DOHH2 (cell line): Measurements from ENCODE around the gene SUDS3.

Experiments
- H3F3A ChIP-seq: fragments of 200-600 bp; sonication (generic), shearing (Covaris generic); 2 replicates; pipeline ENCODE4 v1.6.0; 2016; ENCODE audit warnings: antibody characterized with exemption, mild to moderate bottlenecking; ENCODE audit not compliant: control insufficient read depth, insufficient read depth
- H3K27ac ChIP-seq: fragments of 200-600 bp; sonication (generic); 2 replicates; pipeline ENCODE4 v1.5.1; 2014; ENCODE audit warnings: low read depth, mild to moderate bottlenecking, low read length, moderate library complexity
- H3K27me3 ChIP-seq: fragments of 200-600 bp; sonication (generic); 2 replicates; pipeline ENCODE4 v1.6.1; 2014; ENCODE audit warnings: mild to moderate bottlenecking, low read length, mixed read lengths; ENCODE audit not compliant: control insufficient read depth
- H3K36me3 ChIP-seq: fragments of 200-600 bp; sonication (generic); 2 replicates; pipeline ENCODE4 v1.6.1; 2014; ENCODE audit warnings: mild to moderate bottlenecking, low read length, moderate library complexity, mixed read lengths; ENCODE audit not compliant: control insufficient read depth
- H3K4me1 ChIP-seq: fragments of 200-600 bp; sonication (generic); 2 replicates; pipeline ENCODE4 v1.6.1; 2014; ENCODE audit warnings: mild to moderate bottlenecking, low read length, mixed read lengths; ENCODE audit not compliant: control insufficient read depth
- H3K4me2 ChIP-seq: fragments of 200-600 bp; sonication (generic); 2 replicates; pipeline ENCODE4 v1.6.0; 2014; ENCODE audit warnings: mild to moderate bottlenecking, low read length, moderate library complexity
- H3K4me3 ChIP-seq: fragments of 200-600 bp; sonication (generic); 2 replicates; pipeline ENCODE4 v1.5.1; 2014; ENCODE audit warnings: mild to moderate bottlenecking, low read length, mixed read lengths
- H3K79me2 ChIP-seq: fragments of 200-600 bp; sonication (generic); 2 replicates; pipeline ENCODE4 v1.6.1; 2014; ENCODE audit warnings: mild to moderate bottlenecking, low read length, mixed read lengths; ENCODE audit not compliant: control insufficient read depth
- H3K9me2 ChIP-seq: fragments of 200-600 bp; sonication (generic); replicated peaks from 2 replicates; pipeline ENCODE4 v1.6.1; 2014; ENCODE audit warnings: mild to moderate bottlenecking, low read length, mixed read lengths; ENCODE audit not compliant: control insufficient read depth
- H3K9me3 ChIP-seq: fragments of 200-600 bp; sonication (generic); 2 replicates; pipeline ENCODE4 v1.6.1; 2014; ENCODE audit warnings: antibody characterized with exemption, low read length, mixed read lengths; ENCODE audit not compliant: control insufficient read depth, insufficient read depth
- H4K20me1 ChIP-seq: fragments of 200-600 bp; sonication (generic); 2 replicates; pipeline ENCODE4 v1.6.0; 2014; ENCODE audit warnings: low read depth, mild to moderate bottlenecking, antibody characterized with exemption, low read length, moderate library complexity; ENCODE audit not compliant: control insufficient read depth, insufficient read depth
- EZH2phosphoT487 ChIP-seq: fragments of 200-600 bp; sonication (generic); IDR thresholded peaks from 2 replicates; pipeline ENCODE4 v1.6.1; 2017; ENCODE audit warnings: borderline replicate concordance, mild to moderate bottlenecking, antibody characterized with exemption, low read length, moderate library complexity, mixed read lengths
- TF ChIP-seq, protein P1 (sequence below): fragments of 200-600 bp; sonication (generic); IDR thresholded peaks from one replicate; pipeline ENCODE4 v1.5.1; 2014; ENCODE audit warnings: antibody characterized with exemption, mild to moderate bottlenecking, low read depth, low read length; ENCODE audit not compliant: poor library complexity, severe bottlenecking

SUDS3 gene

DNA sequence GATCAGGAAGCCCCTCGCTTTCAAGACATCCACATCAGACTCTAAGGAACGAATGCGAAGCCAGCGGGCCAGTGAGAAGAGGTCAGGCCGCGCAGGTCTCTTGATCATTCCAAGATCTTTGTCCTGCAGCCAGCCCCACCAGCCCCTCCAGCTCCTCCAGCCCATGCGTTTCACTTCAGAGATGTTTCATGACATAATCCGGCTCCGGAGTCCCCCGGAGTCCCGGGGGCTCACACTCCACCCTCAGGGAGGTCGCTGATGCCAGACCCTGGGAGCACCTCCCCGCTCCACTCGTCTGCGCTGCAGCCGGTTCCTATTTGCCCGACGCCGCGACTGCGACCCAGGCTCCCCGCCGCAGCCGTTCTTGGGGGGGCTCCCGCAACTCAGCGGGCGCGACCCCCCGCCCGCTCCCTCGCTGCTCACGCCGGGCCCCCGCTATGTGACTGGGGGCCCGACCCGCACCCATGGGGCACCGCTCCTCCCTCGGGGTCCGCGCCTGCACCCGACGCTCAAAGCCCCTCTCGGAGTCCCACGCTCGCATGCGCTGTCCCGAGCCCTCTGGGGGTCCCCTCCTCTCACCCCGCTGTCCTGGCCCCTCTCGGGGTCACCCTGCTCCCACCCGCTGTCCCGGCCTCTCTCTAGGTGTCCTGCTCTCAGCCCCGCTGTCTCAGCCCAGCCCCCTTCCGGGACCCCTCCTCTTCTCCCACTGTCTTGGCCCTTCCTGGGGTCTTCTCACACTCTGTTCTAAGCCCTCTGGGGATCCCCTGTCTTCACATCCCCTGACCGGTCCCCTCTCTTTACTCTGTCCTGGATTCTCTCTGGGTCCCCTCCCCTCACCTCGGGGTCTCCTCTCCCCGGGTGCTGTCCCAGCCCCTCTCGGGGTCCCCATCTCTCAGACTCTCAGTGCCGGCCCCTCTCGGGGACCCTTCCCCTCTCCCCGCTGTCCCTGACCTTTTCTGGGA lies 4.8 kb upstream of the SUDS3 start:
- Histone ChIP-seq H3K27me3 (peaks cover 16% of the 10 kb centered on the region), H3K9me2 (no peaks in the 10 kb centered on the region), H3F3A (0 out of 2 replicates have a peak, but pooled peaks cover 4% of the 10 kb centered on the region), H3K36me3 (no peaks in the 10 kb centered on the region), H3K4me1 (peaks cover 34% of the 10 kb centered on the region), H3K4me2 (peak overlapping the region; percentile 81), H3K27ac (no peak overlapping the region), H3K79me2 (peaks cover 29% of the 10 kb centered on the region), H3K4me3 (peak overlapping the region; percentile 94), H4K20me1 (no peaks in the 10 kb centered on the region), H3K9me3 (no peaks in the 10 kb centered on the region)
- TF ChIP-seq, protein P1, sequence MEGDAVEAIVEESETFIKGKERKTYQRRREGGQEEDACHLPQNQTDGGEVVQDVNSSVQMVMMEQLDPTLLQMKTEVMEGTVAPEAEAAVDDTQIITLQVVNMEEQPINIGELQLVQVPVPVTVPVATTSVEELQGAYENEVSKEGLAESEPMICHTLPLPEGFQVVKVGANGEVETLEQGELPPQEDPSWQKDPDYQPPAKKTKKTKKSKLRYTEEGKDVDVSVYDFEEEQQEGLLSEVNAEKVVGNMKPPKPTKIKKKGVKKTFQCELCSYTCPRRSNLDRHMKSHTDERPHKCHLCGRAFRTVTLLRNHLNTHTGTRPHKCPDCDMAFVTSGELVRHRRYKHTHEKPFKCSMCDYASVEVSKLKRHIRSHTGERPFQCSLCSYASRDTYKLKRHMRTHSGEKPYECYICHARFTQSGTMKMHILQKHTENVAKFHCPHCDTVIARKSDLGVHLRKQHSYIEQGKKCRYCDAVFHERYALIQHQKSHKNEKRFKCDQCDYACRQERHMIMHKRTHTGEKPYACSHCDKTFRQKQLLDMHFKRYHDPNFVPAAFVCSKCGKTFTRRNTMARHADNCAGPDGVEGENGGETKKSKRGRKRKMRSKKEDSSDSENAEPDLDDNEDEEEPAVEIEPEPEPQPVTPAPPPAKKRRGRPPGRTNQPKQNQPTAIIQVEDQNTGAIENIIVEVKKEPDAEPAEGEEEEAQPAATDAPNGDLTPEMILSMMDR: no peak
- peak; percentile 63; the same call in 1 of the 2 replicates for TF ChIP-seq EZH2phosphoT487

DNA sequence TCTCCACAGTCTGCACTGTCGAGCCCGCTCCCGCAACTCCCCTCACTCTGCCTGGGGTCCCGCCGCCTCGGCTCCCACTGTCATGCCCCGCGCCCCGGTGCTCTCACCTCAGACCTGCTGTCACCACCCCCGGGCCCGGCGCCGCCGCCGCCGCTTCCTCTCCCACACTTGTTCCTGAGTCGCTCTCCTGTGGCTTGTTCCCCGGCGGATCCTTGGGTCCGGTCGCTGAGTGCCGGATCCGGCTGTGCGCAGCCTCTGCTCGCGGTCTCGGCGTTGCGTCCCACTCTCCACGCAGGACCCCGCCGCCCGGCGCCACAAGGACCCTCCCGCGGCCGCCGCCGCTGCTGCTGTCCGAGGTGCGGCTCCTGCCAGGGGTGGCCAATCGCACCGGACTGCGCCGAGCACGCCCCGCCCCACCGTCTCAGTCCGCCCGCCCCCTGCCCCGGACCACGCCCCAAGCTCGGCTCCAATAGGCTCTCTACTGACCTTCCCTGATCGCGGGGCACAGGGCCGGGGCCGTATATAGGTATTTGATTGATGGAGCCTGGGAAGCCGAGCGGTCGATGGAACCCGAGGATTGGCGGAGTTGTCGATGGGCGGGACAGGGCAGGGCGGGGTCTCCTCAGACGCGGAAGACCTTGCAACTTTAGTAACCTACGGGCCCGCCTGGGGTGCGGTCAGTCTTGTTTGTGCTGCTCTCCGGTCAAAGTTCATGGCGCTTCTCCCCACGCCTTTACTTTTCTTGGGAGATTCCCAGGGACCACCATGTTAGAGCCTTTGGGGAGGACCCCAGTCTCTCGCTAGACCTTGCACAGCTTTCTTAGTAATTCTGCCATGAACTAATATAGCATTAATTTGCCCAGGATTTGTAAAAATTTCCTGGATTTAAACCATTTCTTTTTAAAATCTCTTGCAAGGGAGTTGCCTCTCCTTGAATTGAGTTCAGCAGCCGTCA lies 3.5 kb upstream of the SUDS3 start, which contains the start of gene TAOK3:
Gene TAOK3, minus strand, starts transcription at position 367 of the 955 bp plus-strand sequence. CDS start 117,340 bp downstream, outside the sequence.
- Histone ChIP-seq H3K36me3 (no peaks in the 10 kb centered on the region), H3K4me2 (peak within 1 kb of the TSS; percentile 90)

DNA sequence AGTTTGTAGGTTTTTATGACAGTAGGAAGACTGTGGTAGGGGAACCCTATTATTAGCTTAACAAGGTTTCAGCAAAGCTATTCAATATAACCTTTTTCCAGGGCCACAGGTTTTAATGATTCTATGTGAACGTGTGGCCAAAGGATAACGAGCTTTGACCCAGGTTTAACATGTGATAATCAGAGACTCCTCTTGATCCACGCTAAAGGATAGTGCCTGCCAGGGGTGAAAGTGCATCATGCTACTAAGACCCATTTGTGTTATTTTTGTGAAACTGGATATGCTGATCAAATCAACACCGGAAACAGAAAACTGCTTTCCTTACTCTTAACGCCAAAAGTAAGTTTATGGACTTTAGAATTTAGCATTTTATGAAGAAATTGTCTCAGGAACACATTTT lies 2.7 kb upstream of the SUDS3 start:
- Histone ChIP-seq H3K27me3 (peaks cover 16% of the 10 kb centered on the region), H4K20me1 (0 out of 2 replicates have a peak, but pooled peaks cover 4% of the 10 kb centered on the region), H3K4me2 (peak overlapping the region; percentile 90), H3K9me2 (no peaks in the 10 kb centered on the region), H3F3A (peaks cover 7% of the 10 kb centered on the region; the same call in 1 of the 2 replicates), H3K4me1 (peaks cover 44% of the 10 kb centered on the region), H3K4me3 (peak overlapping the region; percentile 94), H3K36me3 (no peaks in the 10 kb centered on the region), H3K79me2 (peaks cover 46% of the 10 kb centered on the region), H3K27ac (no peak overlapping the region), H3K9me3 (no peaks in the 10 kb centered on the region)
- TF ChIP-seq, protein P1: no peak
- no peak for TF ChIP-seq EZH2phosphoT487

More for the DNA sequence above, 3.5 kb upstream of the SUDS3 start, which contains the start of gene TAOK3:
- Histone ChIP-seq H3K4me1 (peaks cover 39% of the 10 kb centered on the region), H3F3A (peaks cover 7% of the 10 kb centered on the region; the same call in 1 of the 2 replicates), H3K79me2 (peaks cover 38% of the 10 kb centered on the region), H3K27ac (no peak within 1 kb of the TSS), H3K9me2 (no peaks in the 10 kb centered on the region), H3K4me3 (peak within 1 kb of the TSS; percentile 94), H4K20me1 (0 out of 2 replicates have a peak, but pooled peaks cover 4% of the 10 kb centered on the region), H3K9me3 (no peaks in the 10 kb centered on the region), H3K27me3 (peaks cover 16% of the 10 kb centered on the region)
- TF ChIP-seq EZH2phosphoT487: no peak
- TF ChIP-seq, protein P1: no peak
